ENCODE results near the gene NEXMIF. TPM values are rescaled to one million over a fixed set of nuclear protein-coding genes. Genes with fewer than 3 reads are reported as not detected.

NEXMIF gene
- total RNA-seq, result under 0.01 TPM in 2 replicates

GRCh38 chrX:74925225-74926088 lies at the start of gene NEXMIF:
Gene NEXMIF (minus strand): TSS chrX:74925452.

Other genes starting within 250 kb of the NEXMIF start
- gene ABCB7, start 230.8 kb upstream of the NEXMIF start, total RNA-seq, result 21.7 and 27.2 TPM in 2 replicates

Data from uterine smooth muscle cell (primary cell).